ENCODE results near the gene FAXDC2.

Gene FAXDC2

GRCh38 chr5:154811239-154811638 lies 39.2 kb downstream of the FAXDC2 start:
- DNase-seq (ENCODE audit: low spot score) = no peak
- TF ChIP-seq CTCF (conservative IDR thresholded peaks at IDR 0.05; ENCODE audit: low read depth) = no peak
- ChIA-PET POLR2A (ENCODE audit: low non-redundant PET) (no interaction called here), CTCF (interaction anchor here (0.5 to 1.0 kb wide), 3 partner anchors 39 to 161 kb away, joined by 3 to 5 read pairs (median 3); no protein-coding TSS in a partner anchor)
- no peak overlapping the region for H3K27ac ChIP-seq

- DNase-seq (ENCODE audit: low spot score) = no peak
- no peak overlapping the region for H3K27ac ChIP-seq
- ChIA-PET POLR2A (ENCODE audit: low non-redundant PET) (no interaction called here), CTCF (interaction anchor here (0.6 kb wide), 1 partner anchor 154 kb away, joined by 6 read pairs; no protein-coding TSS in a partner anchor)
- no peak for TF ChIP-seq CTCF (conservative IDR thresholded peaks at IDR 0.05; ENCODE audit: low read depth)
These were observed 44.2 kb downstream of the FAXDC2 start for GRCh38 chr5:154806176-154806575.

GRCh38 chr5:154802050-154802449 lies 48.4 kb downstream of the FAXDC2 start:
- ChIA-PET CTCF (interaction anchor here (0.9 kb wide), 1 partner anchor 152 kb away, joined by 3 read pairs; no protein-coding TSS in a partner anchor), POLR2A (ENCODE audit: low non-redundant PET) (no interaction called here)

GRCh38 chr5:154801083-154801482 lies 49.3 kb downstream of the FAXDC2 start:
- DNase-seq (ENCODE audit: low spot score) = no peak
- TF ChIP-seq CTCF (conservative IDR thresholded peaks at IDR 0.05; ENCODE audit: low read depth) = no peak
- ChIA-PET POLR2A (ENCODE audit: low non-redundant PET) (no interaction called here), CTCF (interaction anchor here (0.6 to 0.9 kb wide), 2 partner anchors 84 to 151 kb away, joined by 3 read pairs; no protein-coding TSS in a partner anchor)
- H3K27ac ChIP-seq = no peak overlapping the region

More at GRCh38 chr5:154802050-154802449, 48.4 kb downstream of the FAXDC2 start:
- no peak overlapping the region for H3K27ac ChIP-seq
- no peak for TF ChIP-seq CTCF (conservative IDR thresholded peaks at IDR 0.05; ENCODE audit: low read depth)
- no peak for DNase-seq (ENCODE audit: low spot score)

- H3K27ac ChIP-seq = no peak overlapping the region
- CTCF ChIA-PET = interaction anchor here (0.6 kb wide), 1 partner anchor 83 kb away, joined by 3 read pairs; no protein-coding TSS in a partner anchor
- no peak for DNase-seq (ENCODE audit: low spot score)
- TF ChIP-seq CTCF (conservative IDR thresholded peaks at IDR 0.05; ENCODE audit: low read depth) = no peak
- POLR2A ChIA-PET (ENCODE audit: low non-redundant PET) = no interaction called here
These were observed 49.8 kb downstream of the FAXDC2 start for GRCh38 chr5:154800582-154800981.

GRCh38 chr5:154797762-154798161 lies 52.6 kb downstream of the FAXDC2 start:
- DNase-seq (ENCODE audit: low spot score) = no peak
- no peak for TF ChIP-seq CTCF (conservative IDR thresholded peaks at IDR 0.05; ENCODE audit: low read depth)
- no peak overlapping the region for H3K27ac ChIP-seq
- CTCF ChIA-PET = interaction anchor here (0.6 kb wide), 2 partner anchors 84 to 217 kb away, joined by 4 read pairs; no protein-coding TSS in a partner anchor
- POLR2A ChIA-PET (ENCODE audit: low non-redundant PET) = no interaction called here

Data from RWPE1 (cell line).